Activated CD8-positive, alpha-beta memory T cell treated with anti-CD3 and anti-CD28 coated beads, Interleukin-2, amount 50 U/mL, for 48 hours (primary cell): ENCODE measurements around the gene TTC8.
"Not testable (repeated sequence)": the region's sequence is repeated elsewhere in the genome, so short reads cannot be mapped to it uniquely, and the experiment has no call there.

ENCODE experiments used
- DNase-seq: peaks from one replicate; pipeline ENCODE4 v3.0.0-alpha.2; 2020

TTC8 gene

DNA sequence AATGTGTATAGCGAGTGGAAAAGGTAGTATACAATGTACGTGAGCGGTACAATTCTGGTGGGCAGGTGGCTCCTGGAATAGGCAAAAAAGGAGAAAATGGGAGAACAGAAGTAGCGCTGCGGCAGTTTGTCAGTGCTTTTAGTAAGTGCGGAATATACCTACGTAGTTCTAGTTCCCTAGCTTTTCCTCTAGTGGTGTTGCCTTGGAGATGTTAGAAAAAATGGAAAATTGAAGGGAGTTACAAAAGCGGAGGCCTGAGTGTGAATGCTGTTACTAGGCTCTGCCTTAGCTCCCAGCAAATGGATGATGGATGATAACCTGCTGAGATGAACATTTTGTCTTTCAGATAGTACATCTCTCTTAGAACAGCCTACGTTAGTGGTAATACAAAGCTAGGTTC, 1.1 kb downstream of the TTC8 start:
- DNase-seq: no peak

DNA sequence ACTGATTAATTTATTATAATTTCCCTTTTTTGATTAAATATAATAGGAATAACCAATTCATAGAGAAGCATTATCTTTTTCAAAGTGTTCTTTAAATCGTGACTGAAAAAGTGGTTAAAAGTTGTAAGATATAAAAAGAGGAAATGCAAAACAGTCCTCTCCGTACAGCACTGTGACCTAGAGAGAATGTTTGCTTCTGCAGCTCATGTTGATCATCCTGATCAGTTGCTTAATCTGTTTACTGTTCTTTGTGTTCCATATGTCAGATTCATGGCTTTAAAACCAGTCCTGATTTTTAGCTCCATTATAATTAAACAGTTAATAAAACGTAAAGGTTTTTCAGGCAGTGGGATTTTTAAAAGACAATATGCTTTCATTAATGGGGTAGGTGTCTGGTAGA, 4.7 kb downstream of the TTC8 start:
- no peak for DNase-seq

DNA sequence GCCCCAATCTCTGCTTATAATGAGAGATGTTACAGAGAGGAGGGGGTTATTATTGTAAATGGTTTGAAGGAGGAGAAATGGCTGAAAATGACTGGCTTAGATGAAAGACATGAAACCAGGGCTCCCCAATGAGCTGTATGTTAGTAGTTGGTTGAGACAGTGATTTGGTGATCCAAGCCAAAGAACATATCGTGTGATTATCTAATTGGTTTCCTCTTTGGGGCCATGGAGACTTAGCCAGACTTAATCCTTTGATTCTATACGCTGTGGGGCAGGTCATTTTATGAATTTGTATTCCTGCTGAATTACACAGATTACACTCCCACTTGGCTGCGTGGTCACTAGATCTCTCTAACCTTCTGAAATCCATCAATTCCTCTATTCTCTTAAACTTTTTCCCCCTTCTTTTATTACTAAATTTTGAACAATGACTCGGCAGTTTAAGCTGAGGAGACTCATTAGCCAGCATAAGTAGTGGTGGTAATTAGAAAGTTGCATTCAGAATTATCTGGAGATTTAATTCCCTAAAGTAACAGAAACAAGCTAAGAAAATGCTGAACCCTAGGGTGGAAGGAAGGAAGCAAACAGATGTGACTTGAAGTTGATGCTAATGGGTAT, 5.3 kb downstream of the TTC8 start:
- DNase-seq: no peak

DNA sequence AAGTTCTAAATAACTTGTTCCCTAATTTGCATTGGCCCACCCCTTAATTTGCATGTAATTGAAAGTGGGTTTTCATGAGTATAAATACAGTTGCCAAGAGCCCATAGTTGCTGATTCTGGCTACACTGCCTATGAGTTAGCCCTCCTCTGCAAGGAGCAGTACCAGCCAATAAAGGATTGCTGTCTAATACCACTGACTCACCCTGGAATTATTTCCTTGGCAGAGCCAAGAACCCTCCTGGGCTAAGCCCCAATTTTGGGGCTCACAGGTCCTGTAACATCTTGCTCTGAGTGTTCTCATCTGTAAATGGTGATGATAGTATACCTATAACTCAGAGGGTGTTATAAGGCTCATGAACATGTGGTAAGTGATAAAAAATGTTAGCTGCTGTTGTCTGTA, 6.8 kb downstream of the TTC8 start:
- DNase-seq: no peak

DNA sequence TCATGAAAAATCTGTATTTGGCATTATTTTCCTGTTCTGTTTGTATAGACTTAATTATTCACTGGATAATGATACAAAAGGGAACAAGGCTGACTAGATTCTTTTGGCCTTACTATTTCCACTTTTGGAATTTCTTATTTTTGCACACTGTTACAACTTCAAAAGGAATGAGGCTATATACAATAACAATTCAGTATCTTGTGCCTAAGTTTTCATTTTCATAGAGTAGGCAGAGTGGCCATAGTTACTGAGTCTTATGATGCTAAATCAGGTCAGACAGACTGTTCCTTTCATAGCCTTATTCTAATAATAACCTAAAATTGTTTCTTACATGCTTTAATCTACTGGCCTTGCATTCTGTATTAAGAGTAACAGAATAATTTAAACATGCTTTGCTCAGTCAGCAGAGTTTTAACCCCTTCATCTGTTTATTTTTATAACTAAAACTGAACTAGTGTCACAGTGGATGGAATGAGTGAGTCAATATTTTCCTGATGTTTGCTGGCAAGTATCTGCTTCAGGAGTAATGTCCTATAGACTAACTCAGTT, 10.5 kb downstream of the TTC8 start:
- no peak for DNase-seq

DNA sequence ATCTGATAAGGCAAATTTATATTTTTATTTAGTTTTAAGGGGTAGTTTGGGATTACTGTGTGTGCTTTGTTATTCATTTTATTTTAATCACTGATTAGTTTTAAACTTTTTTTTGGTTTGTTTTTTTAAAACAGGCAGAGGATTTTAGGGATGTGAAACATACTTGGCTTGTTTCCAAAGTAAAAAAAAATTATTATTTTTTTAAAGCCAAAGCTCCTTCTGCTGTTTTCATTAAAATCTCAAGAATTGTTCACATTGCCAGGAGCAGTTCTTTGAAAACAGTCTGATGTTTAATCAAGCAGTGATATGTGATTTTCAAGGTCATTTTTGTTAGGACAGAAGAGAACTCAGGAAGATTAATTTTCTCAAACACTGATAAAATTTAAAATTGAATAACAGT, 11.2 kb downstream of the TTC8 start:
- DNase-seq: no peak

DNA sequence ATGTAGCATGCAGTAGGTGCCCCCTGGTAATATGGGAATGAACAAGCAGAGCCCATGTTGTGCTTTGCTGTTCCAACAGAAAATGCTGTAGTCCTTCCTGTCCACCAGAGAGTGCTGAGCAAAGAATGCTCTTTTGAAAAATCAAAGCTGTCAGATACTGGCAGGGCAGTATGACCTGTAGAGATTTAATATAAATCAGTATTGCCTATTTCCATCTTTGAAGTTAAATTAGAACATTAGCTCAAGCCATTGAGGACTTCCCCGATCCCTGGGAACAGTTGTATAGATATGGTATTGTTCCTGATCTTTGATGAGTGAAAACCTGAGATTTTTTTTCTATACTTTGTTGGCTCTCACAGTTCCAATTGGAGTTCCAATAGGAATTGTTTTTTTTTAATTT, 13.0 kb downstream of the TTC8 start:
- DNase-seq: no peak

DNA sequence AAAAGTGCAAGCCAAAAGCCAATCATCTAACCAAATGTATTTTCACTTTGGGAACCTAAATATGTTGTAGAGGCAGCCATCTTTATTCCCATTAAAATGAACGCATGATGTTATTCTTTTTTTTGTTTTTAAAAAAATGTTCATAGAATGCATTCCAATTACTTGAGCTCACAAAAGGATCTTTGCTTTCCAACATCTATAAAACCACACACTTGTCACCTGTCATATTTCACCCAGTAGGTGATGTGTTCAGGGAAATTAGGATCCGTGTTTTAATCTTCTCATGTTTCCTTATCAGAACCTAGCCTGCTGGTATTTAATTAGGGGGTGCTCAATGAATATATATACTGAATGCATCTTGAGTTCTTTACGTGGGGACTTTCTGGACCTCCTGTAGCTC, 13.6 kb downstream of the TTC8 start:
- no peak for DNase-seq

DNA sequence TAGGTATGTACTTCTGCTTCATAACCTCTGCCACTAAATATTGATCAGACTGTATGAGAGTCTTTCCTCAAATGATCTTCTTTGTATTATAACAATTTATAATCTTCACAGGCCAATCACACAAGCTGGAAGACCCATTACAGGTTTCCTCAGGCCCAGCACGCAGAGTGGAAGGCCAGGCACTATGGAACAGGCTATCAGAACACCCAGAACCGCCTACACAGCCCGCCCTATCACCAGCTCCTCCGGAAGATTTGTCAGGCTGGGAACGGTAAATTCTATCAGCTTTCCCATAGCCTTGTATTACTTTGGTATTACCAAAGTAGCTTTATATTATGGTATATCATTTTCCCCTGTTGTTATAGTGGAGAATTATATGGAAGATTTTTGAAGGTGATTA, 16.5 kb downstream of the TTC8 start:
- DNase-seq: no peak

DNA sequence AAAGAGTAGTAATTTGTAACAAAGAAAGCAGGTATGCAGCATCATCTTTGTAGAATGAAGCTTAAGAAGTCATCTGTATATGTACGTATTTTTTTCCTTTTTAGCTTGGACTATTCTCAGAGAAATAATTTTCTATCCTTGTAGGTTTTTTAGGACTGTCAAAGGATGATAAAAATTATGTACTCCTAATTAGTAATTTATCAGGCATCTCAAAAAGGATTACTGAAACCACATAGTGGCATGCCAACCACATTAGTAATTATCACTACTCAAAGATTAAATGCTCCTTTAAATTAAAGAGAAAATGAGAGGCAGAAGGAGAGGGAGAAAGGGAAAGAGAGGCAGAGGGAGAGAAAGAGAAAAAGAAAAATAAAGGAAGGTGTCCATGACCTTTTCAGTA, 17.3 kb downstream of the TTC8 start:
- no peak for DNase-seq

DNA sequence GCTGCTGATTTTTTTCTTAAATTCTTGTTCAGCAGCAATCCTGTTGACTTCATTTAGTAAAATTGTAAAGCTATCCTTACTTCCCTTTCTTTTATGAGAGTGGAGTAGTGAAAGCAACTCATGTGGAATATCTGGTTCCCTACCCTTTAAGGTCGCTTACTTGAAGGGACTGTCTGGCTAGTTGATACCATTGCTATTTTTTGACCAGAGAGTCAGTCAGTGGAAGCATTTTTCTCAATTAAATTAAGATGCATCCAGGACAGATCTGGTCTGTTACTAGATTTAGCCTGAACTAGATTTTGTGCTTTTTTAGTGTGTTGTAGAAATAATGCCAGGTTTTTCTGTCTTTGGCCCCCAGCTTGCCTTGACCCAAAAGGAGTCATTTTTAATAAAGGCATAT, 18.0 kb downstream of the TTC8 start:
- no peak for DNase-seq

DNA sequence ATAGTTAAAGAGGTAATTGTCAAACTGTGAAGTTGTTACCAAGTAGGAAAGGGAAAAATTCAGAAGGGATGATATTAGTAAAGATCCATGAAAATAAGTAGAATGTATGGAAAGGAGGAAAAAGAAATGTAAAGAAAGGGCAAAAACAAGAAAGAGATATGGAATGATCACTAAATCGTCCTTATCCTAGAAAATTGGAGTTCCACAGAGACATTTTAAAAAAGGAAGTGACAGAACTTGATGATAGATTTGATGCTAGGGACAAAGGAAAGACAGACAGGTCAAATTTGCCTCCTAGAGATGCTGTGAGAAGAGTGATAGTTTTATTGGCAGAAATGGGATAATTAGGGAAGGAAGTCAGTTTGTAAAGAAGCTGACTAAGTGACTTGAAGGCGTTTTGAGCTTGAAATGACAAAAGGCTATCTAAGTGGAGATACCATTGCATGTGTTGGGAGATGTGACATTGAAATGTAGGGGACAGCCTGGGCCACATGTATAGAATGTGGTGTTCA, 20.6 kb downstream of the TTC8 start:
- DNase-seq: no peak

DNA sequence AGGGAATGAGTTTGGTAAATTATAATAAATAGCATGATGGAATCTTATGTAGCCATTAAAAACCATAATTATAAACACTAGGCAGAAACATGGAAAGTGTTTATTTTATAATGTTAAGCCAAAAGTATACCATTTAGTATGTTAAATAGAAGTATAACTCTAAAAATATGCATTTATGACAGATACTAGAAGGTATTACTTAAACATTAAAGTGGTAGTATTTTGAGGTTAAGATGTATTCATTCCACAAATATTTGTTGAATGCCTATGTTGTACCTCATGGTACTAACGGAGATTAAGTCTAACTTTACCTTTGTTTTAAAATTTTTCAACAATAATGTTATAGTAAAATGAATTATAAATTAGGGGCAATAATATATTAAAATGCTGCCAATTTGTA, 24.1 kb downstream of the TTC8 start:
- DNase-seq: no peak

DNA sequence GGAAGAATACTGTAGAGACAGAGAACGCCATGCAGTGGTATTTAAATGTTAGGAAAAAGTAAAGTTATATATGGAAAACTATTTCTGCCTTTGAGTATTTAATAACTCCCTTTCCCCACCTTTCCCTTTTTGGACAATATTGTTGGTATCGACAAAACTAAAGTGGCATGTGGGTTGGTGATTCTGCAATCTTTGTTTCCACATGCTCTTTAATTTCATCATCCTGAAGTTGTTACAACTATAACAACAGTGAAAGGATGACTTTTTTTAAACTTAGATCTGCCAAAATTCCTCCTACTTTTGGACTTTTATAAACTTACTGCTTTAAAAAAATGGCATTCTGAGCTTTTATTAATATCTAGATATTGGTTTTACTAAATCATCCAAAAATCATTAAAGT, 25.3 kb downstream of the TTC8 start:
- no peak for DNase-seq

DNA sequence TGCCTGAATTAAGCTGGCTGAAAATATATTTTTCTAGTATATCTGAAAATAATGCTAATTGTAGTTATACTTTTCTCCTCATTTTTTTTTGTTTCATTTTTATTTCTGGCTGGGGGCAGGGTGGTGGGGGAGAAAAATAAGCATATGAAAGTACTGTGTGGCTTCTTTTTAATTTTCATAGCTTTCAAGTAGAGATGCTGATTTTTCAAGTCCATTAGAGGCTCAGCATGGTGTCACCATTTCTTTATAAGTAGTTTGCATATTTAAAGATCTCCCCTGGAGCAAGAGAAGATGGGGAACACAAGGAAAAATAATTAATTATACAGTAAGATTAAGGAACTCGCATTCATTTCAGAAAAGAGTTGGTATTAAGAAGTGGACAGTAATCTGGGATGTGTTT, 27.1 kb downstream of the TTC8 start:
- no peak for DNase-seq

DNA sequence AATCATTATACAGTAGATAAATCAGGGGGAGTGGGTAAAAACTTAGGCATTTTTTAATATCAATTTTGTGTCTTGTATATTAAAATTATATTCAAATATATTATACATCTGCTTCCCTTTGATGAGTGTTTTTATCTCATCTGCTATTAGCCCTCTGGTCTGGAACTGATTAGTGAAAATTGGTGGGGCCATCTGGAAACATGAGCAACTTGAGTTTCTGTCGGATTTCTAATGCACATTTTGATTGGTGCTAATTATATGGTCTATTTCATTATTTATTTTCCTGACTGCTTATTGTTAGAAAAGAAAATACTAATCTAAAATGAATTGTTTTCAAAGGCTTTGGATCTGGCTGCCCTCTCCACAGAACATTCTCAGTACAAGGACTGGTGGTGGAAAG, 28.2 kb downstream of the TTC8 start:
- no peak for DNase-seq

DNA sequence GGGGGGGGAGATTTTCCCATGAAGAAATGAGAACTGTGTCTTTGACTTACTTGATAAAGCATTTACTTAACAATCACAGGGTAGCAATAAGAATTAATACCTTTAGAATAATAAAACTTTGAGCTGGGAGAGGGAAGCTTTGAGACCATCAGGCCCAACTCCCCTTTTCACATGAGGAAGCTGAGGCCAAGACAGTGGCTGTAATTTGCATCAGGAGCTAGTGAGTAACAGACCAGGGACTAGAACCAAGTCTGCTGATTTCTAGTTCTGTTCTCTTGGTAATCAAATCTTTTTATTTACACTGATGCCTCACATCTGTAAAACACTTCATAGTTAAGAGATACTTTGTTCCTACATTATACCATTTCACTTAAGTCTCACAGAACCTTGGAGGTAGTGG, 28.7 kb downstream of the TTC8 start:
- DNase-seq: no peak

DNA sequence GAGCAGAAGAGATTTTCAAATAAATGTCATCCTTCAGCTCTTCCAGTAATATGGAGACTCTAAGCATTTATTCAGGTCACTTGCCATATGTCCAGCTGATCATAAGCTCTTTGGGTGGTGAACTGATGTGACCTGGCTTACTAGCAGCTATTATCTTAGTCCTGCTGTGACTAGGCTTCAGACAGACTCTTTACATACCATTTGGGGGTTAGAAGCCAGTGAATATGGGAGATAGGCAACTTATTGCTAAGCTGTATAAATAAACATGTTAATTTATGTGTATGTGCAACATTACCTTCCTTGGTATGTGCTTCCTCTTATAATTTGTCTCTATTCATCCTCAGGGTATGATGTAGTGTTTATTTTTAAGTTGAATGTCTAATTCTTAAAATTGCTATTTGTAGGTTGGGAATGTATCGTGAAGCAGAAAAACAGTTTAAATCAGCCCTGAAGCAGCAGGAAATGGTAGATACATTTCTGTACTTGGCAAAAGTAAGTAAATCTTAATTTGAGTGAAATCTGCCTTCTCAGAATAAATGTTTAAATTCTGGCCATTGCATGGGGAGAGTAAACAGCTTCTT, 32.4 kb downstream of the TTC8 start:
- DNase-seq: no peak

DNA sequence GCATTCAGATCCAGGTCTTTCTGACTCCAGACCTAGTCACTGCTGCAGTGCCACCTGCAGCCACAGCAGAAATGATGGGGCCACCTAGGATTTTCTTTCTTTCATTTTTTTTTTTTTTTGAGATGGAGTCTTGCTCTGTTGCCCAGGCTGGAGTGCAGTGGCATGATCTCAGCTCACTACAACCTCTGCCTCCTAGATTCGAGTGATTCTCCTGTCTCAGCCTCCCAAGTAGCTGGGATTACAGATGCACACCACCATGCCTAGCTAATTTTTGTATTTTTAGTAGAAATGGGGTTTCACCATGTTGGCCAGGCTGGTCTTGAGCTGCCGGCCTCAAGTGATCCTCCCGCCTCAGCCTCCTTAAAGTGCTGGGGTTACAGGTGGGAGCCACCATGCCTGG, 33.4 kb downstream of the TTC8 start:
- DNase-seq: not testable (repeated sequence)

DNA sequence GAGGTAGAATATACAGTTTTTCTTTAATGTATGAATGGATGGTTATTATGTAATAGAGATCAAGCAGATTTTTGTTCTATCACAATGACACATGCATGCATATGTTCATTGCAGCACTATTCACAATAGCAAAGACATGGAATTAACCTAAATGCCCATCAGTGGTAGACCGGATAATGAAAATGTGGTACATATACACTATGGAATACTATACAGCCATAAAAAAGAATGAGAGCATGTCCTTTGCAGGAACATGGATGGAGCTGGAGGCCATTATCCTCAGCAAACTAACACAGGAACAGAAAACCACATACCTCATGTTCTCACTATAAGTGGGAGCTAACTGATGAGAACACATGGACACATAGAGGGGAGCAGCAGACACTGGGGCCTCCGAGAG, 34.7 kb downstream of the TTC8 start:
- DNase-seq: not testable (repeated sequence)

DNA sequence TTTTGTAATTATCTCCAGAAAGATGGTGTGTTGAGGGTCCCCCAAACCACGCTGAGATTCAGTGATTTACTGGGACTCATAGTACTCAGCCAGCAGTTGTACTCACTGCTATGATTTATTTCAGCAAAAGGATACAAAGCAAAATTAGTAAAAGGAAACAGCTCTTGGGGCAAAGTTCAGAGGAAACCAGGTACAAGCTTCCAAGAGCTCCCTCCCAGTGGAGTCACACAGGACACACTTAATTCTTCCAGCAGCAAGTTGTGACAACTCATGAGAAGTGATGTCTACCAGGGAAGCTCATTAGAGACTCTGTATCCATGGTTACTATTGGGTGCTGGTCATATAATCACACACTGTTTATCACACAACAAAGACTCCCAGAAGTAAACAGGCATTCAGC, 38.7 kb downstream of the TTC8 start:
- DNase-seq: no peak

DNA sequence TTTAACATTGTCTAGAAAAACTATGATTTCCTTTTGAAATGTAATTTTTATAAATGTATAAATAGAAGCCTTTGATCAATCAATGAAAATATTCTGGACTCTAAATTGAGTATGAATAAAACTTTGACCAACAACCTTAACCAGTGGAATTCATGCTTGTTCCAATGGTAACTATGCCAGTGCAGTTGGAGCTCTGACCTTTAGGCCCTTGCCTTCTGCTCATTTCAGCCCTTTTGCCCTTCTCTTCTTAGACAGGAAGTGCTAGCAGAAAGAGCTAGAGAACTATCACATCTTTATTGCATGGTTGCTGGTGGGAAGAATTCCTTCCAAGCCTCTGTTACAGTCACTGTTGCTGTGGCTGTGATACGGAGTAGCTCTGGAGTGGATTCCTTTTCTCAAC, 39.7 kb downstream of the TTC8 start:
- DNase-seq: no peak

DNA sequence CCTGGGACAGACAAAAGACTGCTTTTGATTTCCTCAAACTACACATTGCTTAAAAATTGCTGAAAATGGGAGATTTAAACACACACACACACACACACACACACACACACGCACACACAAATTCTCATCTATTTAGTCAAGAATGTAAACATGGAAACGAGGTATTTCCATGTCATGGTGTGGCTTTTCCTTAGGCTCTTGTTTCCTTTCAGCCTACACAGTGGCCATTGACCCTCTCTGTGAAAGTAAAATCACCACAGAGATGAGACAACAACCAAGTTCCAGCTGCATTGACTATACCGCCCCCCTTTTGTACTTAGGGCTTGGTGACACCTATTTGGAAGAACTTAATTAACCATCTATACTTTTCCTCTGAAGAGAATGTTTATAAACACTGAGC, 41.9 kb downstream of the TTC8 start:
- DNase-seq: no peak

DNA sequence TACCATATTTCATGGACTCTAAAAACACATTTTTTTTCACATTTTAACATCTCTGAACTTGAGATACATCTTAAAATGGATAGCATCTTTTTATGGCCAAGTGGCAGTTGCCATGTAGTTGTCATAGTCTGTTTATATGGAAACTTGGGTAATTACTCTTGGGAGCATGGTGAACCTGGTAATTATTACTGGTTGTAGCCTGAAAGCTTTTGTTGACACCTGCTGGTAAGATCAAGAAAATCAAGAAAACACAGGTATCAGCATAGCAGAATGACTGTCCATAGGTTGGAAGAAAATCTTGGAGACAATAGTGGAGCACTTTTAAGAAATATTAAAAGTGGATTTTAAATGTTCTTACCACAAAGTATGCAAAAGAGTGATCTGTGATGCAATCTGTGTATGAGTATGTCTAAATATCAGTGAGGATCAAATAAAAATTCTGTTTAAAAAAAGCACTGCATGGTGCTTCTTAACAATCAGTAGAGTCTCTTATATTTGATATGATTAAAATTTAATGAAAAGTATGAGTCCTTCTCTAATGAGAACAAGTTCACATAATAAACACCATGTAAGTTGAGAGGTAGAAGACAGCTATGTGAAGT, 44.2 kb downstream of the TTC8 start:
- no peak for DNase-seq

DNA sequence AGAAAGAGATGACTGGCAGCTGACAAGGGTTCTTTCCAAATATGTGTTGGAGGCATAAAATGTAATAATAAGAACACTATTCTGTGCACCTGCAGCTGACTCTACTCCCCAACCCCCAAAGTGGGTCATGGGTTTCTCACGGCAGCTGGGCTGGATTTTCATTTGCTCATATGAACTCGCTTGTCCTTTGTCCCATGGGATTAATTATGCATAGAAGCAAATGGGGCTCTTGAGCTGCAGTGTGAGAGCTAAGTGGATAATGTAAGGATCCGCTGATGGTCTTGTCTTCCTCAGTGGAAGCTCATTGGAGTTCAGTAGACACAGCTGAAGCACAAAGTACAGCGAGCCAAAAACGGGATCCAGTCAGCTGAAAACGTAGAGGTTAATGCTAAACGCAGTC, 46.3 kb downstream of the TTC8 start:
- no peak for DNase-seq
